ENCODE results near the gene HES5. TPM values are rescaled to one million over a fixed set of nuclear protein-coding genes. Genes with fewer than 3 reads are reported as not detected.
A peak's percentile ranks its signal among the peaks of the same experiment; 100 is the strongest.

HES5 gene
- total and polyA plus RNA-seq, 2 of the 13 experiments (the other 11 are each of a cell fraction or from before 2014, with no cell fraction given) = not detected

GRCh38 chr1:2571348-2571747 is 41.3 kb upstream of the HES5 start (continued):
- TF ChIP-seq SNAPC4 (CRISPR knock-in tag; IDR thresholded peaks at IDR 0.05) (no peak), YEATS2 (CRISPR knock-in tag; IDR thresholded peaks at IDR 0.05; ENCODE audit: borderline replicate concordance) (no peak), LCORL (IDR thresholded peaks at IDR 0.05) (no peak), LCORL (CRISPR knock-in tag; IDR thresholded peaks at IDR 0.05) (peak; percentile 91), NFYC (CRISPR knock-in tag; IDR thresholded peaks at IDR 0.05) (no peak), ERF (CRISPR knock-in tag; IDR thresholded peaks at IDR 0.05) (no peak), FOSL2 (CRISPR knock-in tag; IDR thresholded peaks at IDR 0.05) (no peak), HBP1 (CRISPR knock-in tag; IDR thresholded peaks at IDR 0.05; ENCODE audit: low read depth) (no peak), THYN1 (CRISPR knock-in tag; IDR thresholded peaks at IDR 0.05; ENCODE audit: borderline replicate concordance, low read depth) (no peak), THAP8 (CRISPR knock-in tag; IDR thresholded peaks at IDR 0.05; ENCODE audit: borderline replicate concordance) (no peak), POGZ (CRISPR knock-in tag; IDR thresholded peaks at IDR 0.05) (peak; percentile 56; the same call in 1 of the 2 replicates), ZNF34 (CRISPR knock-in tag; IDR thresholded peaks at IDR 0.05; ENCODE audit: borderline replicate concordance) (no peak), RXRB (CRISPR knock-in tag; IDR thresholded peaks at IDR 0.05; ENCODE audit: borderline replicate concordance) (peak; percentile 96), ARID4A (CRISPR knock-in tag; IDR thresholded peaks at IDR 0.05; ENCODE audit: borderline replicate concordance) (peak; percentile 43; the same call in 1 of the 2 replicates), ZNF205 (CRISPR knock-in tag; IDR thresholded peaks at IDR 0.05) (no peak), MTA3 (CRISPR knock-in tag; IDR thresholded peaks at IDR 0.05) (no peak), FOXP4 (CRISPR knock-in tag; IDR thresholded peaks at IDR 0.05) (no peak)

Measured in HepG2 (cell line).